ENCODE measurements around the gene MTSS2.
"Not testable (repeated sequence)": the region's sequence is repeated elsewhere in the genome, so short reads cannot be mapped to it uniquely, and the experiment has no call there.

Gene MTSS2

GRCh38 chr16:70651524-70651923 lies 34.3 kb downstream of the MTSS2 start:
- no peak for DNase-seq (ENCODE audit: low read depth in 2 of 2)

- no peak for DNase-seq (ENCODE audit: low read depth in 2 of 2)
These were observed 35.6 kb downstream of the MTSS2 start for GRCh38 chr16:70650216-70650615.

GRCh38 chr16:70649300-70649699 lies 36.6 kb downstream of the MTSS2 start:
- no peak for DNase-seq (ENCODE audit: low read depth in 2 of 2)

- DNase-seq (ENCODE audit: low read depth in 2 of 2): no peak
These were observed 37.2 kb downstream of the MTSS2 start for GRCh38 chr16:70648606-70649005.

- no peak for DNase-seq (ENCODE audit: low read depth in 2 of 2)
These were observed 38.2 kb downstream of the MTSS2 start for GRCh38 chr16:70647441-70648359.

GRCh38 chr16:70646260-70647241 lies 39.3 kb downstream of the MTSS2 start, which contains the start of gene IL34:
Gene IL34, plus strand, starts transcription at chr16:70646559. Its CDS starts 389 bp downstream, at chr16:70646948.
- no peak for DNase-seq (ENCODE audit: low read depth in 2 of 2)

GRCh38 chr16:70644763-70645597 lies 40.9 kb downstream of the MTSS2 start:
- no peak for DNase-seq (ENCODE audit: low read depth in 2 of 2)

GRCh38 chr16:70643264-70643663 lies 42.6 kb downstream of the MTSS2 start:
- DNase-seq (ENCODE audit: low read depth in 2 of 2): not testable (repeated sequence)

GRCh38 chr16:70642633-70643032 lies 43.2 kb downstream of the MTSS2 start:
- DNase-seq (ENCODE audit: low read depth in 2 of 2): no peak

- DNase-seq (ENCODE audit: low read depth in 2 of 2): no peak
These were observed 46.8 kb downstream of the MTSS2 start for GRCh38 chr16:70638814-70639792.
